Measurements from ENCODE around the gene HSPB6.

HSPB6 gene

GRCh38 chr19:35780717-35781116 is 23.9 kb upstream of the HSPB6 start:
- H3K9me2 ChIP-seq (replicated peaks; ENCODE audit: control insufficient read depth, low read length), result no peaks in the 10 kb centered on the region
- no peaks in the 10 kb centered on the region for H3F3A ChIP-seq (ENCODE audit: control insufficient read depth, insufficient read depth)
- no peak overlapping the region for H3K4me3 ChIP-seq (ENCODE audit: low read length)
- H3K36me3 ChIP-seq (ENCODE audit: control insufficient read depth, low read length), result no peaks in the 10 kb centered on the region
- H3K27me3 ChIP-seq (ENCODE audit: control insufficient read depth, low read length), result no peaks in the 10 kb centered on the region
- no peaks in the 10 kb centered on the region for H3K9me3 ChIP-seq (ENCODE audit: control insufficient read depth, insufficient read depth, low read length)
- H3K4me1 ChIP-seq (ENCODE audit: control insufficient read depth, low read length), result peaks cover 9% of the 10 kb centered on the region
- peaks cover 5% of the 10 kb centered on the region; the same call in 1 of the 2 replicates for H3K79me2 ChIP-seq (ENCODE audit: control insufficient read depth, low read length)
- no peak overlapping the region for H3K4me2 ChIP-seq (ENCODE audit: low read length)
- no peak for TF ChIP-seq CTCF (IDR thresholded peaks at IDR 0.05; ENCODE audit: low read depth, low read length, poor library complexity, severe bottlenecking)
- TF ChIP-seq EZH2phosphoT487 (IDR thresholded peaks at IDR 0.05; ENCODE audit: borderline replicate concordance, low read length), result no peak
- H4K20me1 ChIP-seq (ENCODE audit: control insufficient read depth, insufficient read depth, low read depth, low read length), result no peaks in the 10 kb centered on the region
- no peak overlapping the region for H3K27ac ChIP-seq (ENCODE audit: low read depth, low read length)

GRCh38 chr19:35780058-35780457 is 23.2 kb upstream of the HSPB6 start:
- TF ChIP-seq CTCF (IDR thresholded peaks at IDR 0.05; ENCODE audit: low read depth, low read length, poor library complexity, severe bottlenecking), result no peak
- no peaks in the 10 kb centered on the region for H4K20me1 ChIP-seq (ENCODE audit: control insufficient read depth, insufficient read depth, low read depth, low read length)
- H3K9me3 ChIP-seq (ENCODE audit: control insufficient read depth, insufficient read depth, low read length), result no peaks in the 10 kb centered on the region
- H3K4me2 ChIP-seq (ENCODE audit: low read length), result no peak overlapping the region
- H3K4me3 ChIP-seq (ENCODE audit: low read length), result no peak overlapping the region
- peaks cover 5% of the 10 kb centered on the region; the same call in 1 of the 2 replicates for H3K79me2 ChIP-seq (ENCODE audit: control insufficient read depth, low read length)
- H3K36me3 ChIP-seq (ENCODE audit: control insufficient read depth, low read length), result no peaks in the 10 kb centered on the region
- H3K27me3 ChIP-seq (ENCODE audit: control insufficient read depth, low read length), result no peaks in the 10 kb centered on the region
- H3K27ac ChIP-seq (ENCODE audit: low read depth, low read length), result no peak overlapping the region
- no peaks in the 10 kb centered on the region for H3K9me2 ChIP-seq (replicated peaks; ENCODE audit: control insufficient read depth, low read length)
- H3F3A ChIP-seq (ENCODE audit: control insufficient read depth, insufficient read depth), result no peaks in the 10 kb centered on the region
- peaks cover 9% of the 10 kb centered on the region for H3K4me1 ChIP-seq (ENCODE audit: control insufficient read depth, low read length)

- H3K79me2 ChIP-seq (ENCODE audit: control insufficient read depth, low read length), result peaks cover 5% of the 10 kb centered on the region; the same call in 1 of the 2 replicates
- no peaks in the 10 kb centered on the region for H3K9me2 ChIP-seq (replicated peaks; ENCODE audit: control insufficient read depth, low read length)
- no peaks in the 10 kb centered on the region for H3F3A ChIP-seq (ENCODE audit: control insufficient read depth, insufficient read depth)
- no peak overlapping the region for H3K27ac ChIP-seq (ENCODE audit: low read depth, low read length)
- no peak overlapping the region for H3K4me2 ChIP-seq (ENCODE audit: low read length)
- TF ChIP-seq EZH2phosphoT487 (IDR thresholded peaks at IDR 0.05; ENCODE audit: borderline replicate concordance, low read length), result no peak
- TF ChIP-seq CTCF (IDR thresholded peaks at IDR 0.05; ENCODE audit: low read depth, low read length, poor library complexity, severe bottlenecking), result no peak
- peaks cover 15% of the 10 kb centered on the region for H3K4me1 ChIP-seq (ENCODE audit: control insufficient read depth, low read length)
- H3K36me3 ChIP-seq (ENCODE audit: control insufficient read depth, low read length), result no peaks in the 10 kb centered on the region
- no peaks in the 10 kb centered on the region for H3K9me3 ChIP-seq (ENCODE audit: control insufficient read depth, insufficient read depth, low read length)
- H3K4me3 ChIP-seq (ENCODE audit: low read length), result no peak overlapping the region
- no peaks in the 10 kb centered on the region for H3K27me3 ChIP-seq (ENCODE audit: control insufficient read depth, low read length)
- H4K20me1 ChIP-seq (ENCODE audit: control insufficient read depth, insufficient read depth, low read depth, low read length), result no peaks in the 10 kb centered on the region
Measured at GRCh38 chr19:35779033-35779432, 22.2 kb upstream of the HSPB6 start.

GRCh38 chr19:35777961-35778360 is 21.1 kb upstream of the HSPB6 start:
- peaks cover 15% of the 10 kb centered on the region for H3K4me1 ChIP-seq (ENCODE audit: control insufficient read depth, low read length)
- no peak overlapping the region for H3K4me2 ChIP-seq (ENCODE audit: low read length)
- peaks cover 5% of the 10 kb centered on the region; the same call in 1 of the 2 replicates for H3K79me2 ChIP-seq (ENCODE audit: control insufficient read depth, low read length)
- H3K36me3 ChIP-seq (ENCODE audit: control insufficient read depth, low read length), result no peaks in the 10 kb centered on the region
- no peaks in the 10 kb centered on the region for H4K20me1 ChIP-seq (ENCODE audit: control insufficient read depth, insufficient read depth, low read depth, low read length)
- no peaks in the 10 kb centered on the region for H3K27me3 ChIP-seq (ENCODE audit: control insufficient read depth, low read length)
- H3F3A ChIP-seq (ENCODE audit: control insufficient read depth, insufficient read depth), result no peaks in the 10 kb centered on the region
- no peaks in the 10 kb centered on the region for H3K9me2 ChIP-seq (replicated peaks; ENCODE audit: control insufficient read depth, low read length)
- no peaks in the 10 kb centered on the region for H3K9me3 ChIP-seq (ENCODE audit: control insufficient read depth, insufficient read depth, low read length)
- H3K27ac ChIP-seq (ENCODE audit: low read depth, low read length), result no peak overlapping the region
- no peak for TF ChIP-seq CTCF (IDR thresholded peaks at IDR 0.05; ENCODE audit: low read depth, low read length, poor library complexity, severe bottlenecking)
- H3K4me3 ChIP-seq (ENCODE audit: low read length), result no peak overlapping the region

Measured in DOHH2 (cell line).